OCI-LY3 (cell line): ENCODE results near the gene ALKBH3.

ENCODE experiments used
- CTCF ChIP-seq: fragments of 200-600, 300-600 bp; sonication (generic); IDR thresholded peaks from 2 replicates; pipeline ENCODE4 v1.5.1; 2014; ENCODE audit warnings: antibody characterized with exemption, low read length, low read depth
- EZH2phosphoT487 ChIP-seq: fragments of 200-600 bp; shearing (Covaris generic); IDR thresholded peaks from 2 replicates; pipeline ENCODE4 v1.6.1; 2018; ENCODE audit warnings: antibody characterized with exemption, mixed run types, low read depth

- TF ChIP-seq CTCF (no peak), EZH2phosphoT487 (no peak)
Measured at GRCh38 chr11:43935424-43935979, 54.9 kb downstream of the ALKBH3 start.
